Activated naive CD4-positive, alpha-beta T cell treated with anti-CD3 and anti-CD28 coated beads for 36 hours (primary cell): ENCODE results near the gene HES2. TPM values are rescaled to one million over a fixed set of nuclear protein-coding genes. Genes with fewer than 3 reads are reported as not detected.
A peak's percentile ranks its signal among the peaks of the same experiment; 100 is the strongest.
"Not testable (repeated sequence)": the region's sequence is repeated elsewhere in the genome, so short reads cannot be mapped to it uniquely, and the experiment has no call there.

Source experiments
- CTCF ChIA-PET: fragments of 350-600 bp; sonication (Branson Sonifier 250); formaldehyde crosslinking; loops from one replicate; lab custom pipeline; 2021; ENCODE audit warnings: antibody characterized with exemption; lab: Charles Lee
- DNase-seq: peaks from one replicate; pipeline ENCODE4 v3.0.0-alpha.2; 2020
- H3K27ac Mint-ChIP-seq: one replicate; pipeline ENCODE4 v1.8.0; 2021; ENCODE audit warnings: mild to moderate bottlenecking, mixed read lengths
- H3K27me3 Mint-ChIP-seq: one replicate; pipeline ENCODE4 v1.8.0; 2021; ENCODE audit warnings: low read depth, mixed read lengths
- H3K36me3 Mint-ChIP-seq: one replicate; pipeline ENCODE4 v1.8.0; 2021; ENCODE audit warnings: low read depth, mixed read lengths
- H3K4me1 Mint-ChIP-seq: one replicate; pipeline ENCODE4 v1.8.0; 2021; ENCODE audit warnings: low read depth, mixed read lengths
- H3K4me3 Mint-ChIP-seq: one replicate; pipeline ENCODE4 v1.8.0; 2021; ENCODE audit warnings: mild to moderate bottlenecking, moderate library complexity, mixed read lengths
- H3K9me3 Mint-ChIP-seq: one replicate; pipeline ENCODE4 v1.8.0; 2021; ENCODE audit warnings: mixed read lengths
- intact Hi-C: fragments of 100-400 bp; cut with micrococcal nuclease; formaldehyde crosslinking; loops from one replicate; pipeline ENCODE4 v1.15.1; 2023
- total RNA-seq, 2 experiments: library from RNA; stranded (reverse); gene quantifications; one replicate each; pipeline ENCODE4 v1.2.3, GENCODE V29; 2021

HES2 gene
- total RNA-seq, 2 experiments from 2014 or later, result 0.14 to 0.74 TPM

GRCh38 chr1:6391951-6392808 lies 27.5 kb downstream of the HES2 start:
- Mint-ChIP-seq H3K27me3 (no peaks in the 10 kb centered on the region), H3K36me3 (peaks cover 4% of the 10 kb centered on the region), H3K27ac (no peak overlapping the region), H3K9me3 (no peaks in the 10 kb centered on the region), H3K4me3 (peak overlapping the region; percentile 78), H3K4me1 (peaks cover 21% of the 10 kb centered on the region)
- CTCF ChIA-PET, result interaction anchor here (0.7 to 1.5 kb wide), 10 partner anchors 11 to 365 kb away, joined by 3 to 7 read pairs (median 3); no protein-coding TSS in a partner anchor
- intact Hi-C loops, result loop anchor here (2.0 kb wide), 2 partner anchors 73 to 211 kb away; partner anchors contain the start of gene KLHL21
- DNase-seq, result no peak

- H3K4me3 Mint-ChIP-seq, result no peak overlapping the region
- peaks cover 22% of the 10 kb centered on the region for H3K4me1 Mint-ChIP-seq
- H3K27ac Mint-ChIP-seq, result no peak overlapping the region
- no peak for DNase-seq
- H3K27me3 Mint-ChIP-seq, result no peaks in the 10 kb centered on the region
- CTCF ChIA-PET, result interaction anchor here (0.5 kb wide), 1 partner anchor 21 kb away, joined by 3 read pairs; no protein-coding TSS in a partner anchor
- no peaks in the 10 kb centered on the region for H3K9me3 Mint-ChIP-seq
- H3K36me3 Mint-ChIP-seq, result peaks cover 4% of the 10 kb centered on the region
- intact Hi-C loops, result no loop called here
Measured at GRCh38 chr1:6389971-6390370, 29.7 kb downstream of the HES2 start.

GRCh38 chr1:6386371-6386949 lies 33.3 kb downstream of the HES2 start:
- Mint-ChIP-seq H3K36me3 (no peaks in the 10 kb centered on the region), H3K4me1 (peaks cover 6% of the 10 kb centered on the region), H3K4me3 (no peak overlapping the region), H3K9me3 (peaks cover 3% of the 10 kb centered on the region), H3K27me3 (no peaks in the 10 kb centered on the region), H3K27ac (no peak overlapping the region)
- CTCF ChIA-PET, result interaction anchor here (0.5 to 0.6 kb wide), 2 partner anchors 138 to 215 kb away, joined by 3 read pairs; no protein-coding TSS in a partner anchor
- DNase-seq, result no peak
- intact Hi-C loops, result no loop called here

GRCh38 chr1:6385488-6386191 lies 34.1 kb downstream of the HES2 start:
- Mint-ChIP-seq H3K27ac (no peak overlapping the region), H3K27me3 (no peaks in the 10 kb centered on the region), H3K4me3 (no peak overlapping the region), H3K4me1 (peaks cover 6% of the 10 kb centered on the region), H3K36me3 (no peaks in the 10 kb centered on the region), H3K9me3 (peaks cover 3% of the 10 kb centered on the region)
- intact Hi-C loops, result no loop called here
- CTCF ChIA-PET, result no interaction called here
- no peak for DNase-seq

- Mint-ChIP-seq H3K4me3 (no peak overlapping the region), H3K27me3 (no peaks in the 10 kb centered on the region), H3K36me3 (peaks cover under 1% of the 10 kb centered on the region), H3K4me1 (peaks cover 4% of the 10 kb centered on the region), H3K27ac (no peak overlapping the region), H3K9me3 (peaks cover 3% of the 10 kb centered on the region)
- CTCF ChIA-PET, result interaction anchor here (0.8 to 1.3 kb wide), 4 partner anchors 20 to 106 kb away, joined by 3 to 4 read pairs (median 3); partner anchors contain the start of gene PLEKHG5
- no peak for DNase-seq
- intact Hi-C loops, result no loop called here
Measured at GRCh38 chr1:6384962-6385361, 34.8 kb downstream of the HES2 start.

GRCh38 chr1:6384135-6384534 lies 35.6 kb downstream of the HES2 start:
- no peaks in the 10 kb centered on the region for H3K27me3 Mint-ChIP-seq
- H3K9me3 Mint-ChIP-seq, result peaks cover 6% of the 10 kb centered on the region
- intact Hi-C loops, result no loop called here
- CTCF ChIA-PET, result interaction anchor here (1.3 kb wide), 2 partner anchors 21 to 36 kb away, joined by 3 to 4 read pairs; no protein-coding TSS in a partner anchor
- no peak for DNase-seq
- peaks cover 4% of the 10 kb centered on the region for H3K4me1 Mint-ChIP-seq
- H3K4me3 Mint-ChIP-seq, result no peak overlapping the region
- H3K27ac Mint-ChIP-seq, result no peak overlapping the region
- H3K36me3 Mint-ChIP-seq, result peaks cover 4% of the 10 kb centered on the region

- no peak for DNase-seq
- H3K27me3 Mint-ChIP-seq, result no peaks in the 10 kb centered on the region
- no peak overlapping the region for H3K27ac Mint-ChIP-seq
- CTCF ChIA-PET, result no interaction called here
- peaks cover 4% of the 10 kb centered on the region for H3K36me3 Mint-ChIP-seq
- no peak overlapping the region for H3K4me3 Mint-ChIP-seq
- intact Hi-C loops, result no loop called here
- H3K4me1 Mint-ChIP-seq, result no peaks in the 10 kb centered on the region
- H3K9me3 Mint-ChIP-seq, result peaks cover 6% of the 10 kb centered on the region
Measured at GRCh38 chr1:6380037-6380436, 39.7 kb downstream of the HES2 start.

- no peaks in the 10 kb centered on the region for H3K27me3 Mint-ChIP-seq
- CTCF ChIA-PET, result no interaction called here
- H3K27ac Mint-ChIP-seq, result no peak overlapping the region
- H3K4me1 Mint-ChIP-seq, result no peaks in the 10 kb centered on the region
- H3K36me3 Mint-ChIP-seq, result peaks cover 4% of the 10 kb centered on the region
- peaks cover 3% of the 10 kb centered on the region for H3K9me3 Mint-ChIP-seq
- intact Hi-C loops, result no loop called here
- no peak overlapping the region for H3K4me3 Mint-ChIP-seq
- no peak for DNase-seq
Measured at GRCh38 chr1:6378096-6378746, 41.5 kb downstream of the HES2 start.

GRCh38 chr1:6373961-6374720 lies 45.6 kb downstream of the HES2 start:
- Mint-ChIP-seq H3K36me3 (no peaks in the 10 kb centered on the region), H3K9me3 (no peaks in the 10 kb centered on the region), H3K4me3 (no peak overlapping the region), H3K4me1 (no peaks in the 10 kb centered on the region), H3K27ac (no peak overlapping the region), H3K27me3 (no peaks in the 10 kb centered on the region)
- CTCF ChIA-PET, result interaction anchor here (1.0 kb wide), 1 partner anchor 31 kb away, joined by 3 read pairs; no protein-coding TSS in a partner anchor
- intact Hi-C loops, result no loop called here
- no peak for DNase-seq

- H3K9me3 Mint-ChIP-seq, H3K4me3 Mint-ChIP-seq, intact Hi-C loops, DNase-seq, H3K27ac Mint-ChIP-seq, CTCF ChIA-PET, H3K27me3 Mint-ChIP-seq, H3K4me1 Mint-ChIP-seq, H3K36me3 Mint-ChIP-seq: not testable (repeated sequence)
Measured at GRCh38 chr1:6372236-6372635, 47.5 kb downstream of the HES2 start.

- peaks cover 4% of the 10 kb centered on the region for H3K36me3 Mint-ChIP-seq
- intact Hi-C loops, result no loop called here
- no peak for DNase-seq
- H3K4me1 Mint-ChIP-seq, result peaks cover 10% of the 10 kb centered on the region
- CTCF ChIA-PET, result interaction anchor here (0.7 to 0.9 kb wide), 2 partner anchors 63 to 124 kb away, joined by 3 to 6 read pairs; no protein-coding TSS in a partner anchor
- H3K9me3 Mint-ChIP-seq, result no peaks in the 10 kb centered on the region
- H3K27me3 Mint-ChIP-seq, result no peaks in the 10 kb centered on the region
- no peak overlapping the region for H3K27ac Mint-ChIP-seq
- H3K4me3 Mint-ChIP-seq, result no peak overlapping the region
Measured at GRCh38 chr1:6370006-6370405, 49.7 kb downstream of the HES2 start.
